Psoas muscle (tissue), 8 donors: ENCODE data around the gene NOC2L. TPM values are rescaled to one million over a fixed set of nuclear protein-coding genes. Genes with fewer than 3 reads are reported as not detected.

ENCODE experiments used
- ATAC-seq, 4 donors: fragments of 200-7000 bp; cut with Tn5 transposase; one replicate each; pipeline ENCODE4 v1.9.1; 2020; ENCODE audit warnings: moderate library complexity in 3 of 4, mild to moderate bottlenecking in 2 of 4
- DNase-seq, 2 donors: peaks; one replicate each; pipeline ENCODE4 v3.0.0-alpha.2; 2020
- H3K27ac ChIP-seq: fragments of 200-600 bp; one replicate; pipeline ENCODE4 v1.8.0; 2022
- H3K27me3 ChIP-seq, 3 donors: fragments of 200-600 bp in 1 of 3; one replicate each; pipeline versions ENCODE4 v1.6.1 to v1.8.0; 2013 to 2022; ENCODE audit warnings: low read length in 2 of 3, mild to moderate bottlenecking in 2 of 3, moderate library complexity in 1 of 3; ENCODE audit not compliant: insufficient read depth in 3 of 3
- H3K36me3 ChIP-seq, 2 donors: fragments of 200-600 bp in 1 of 2; one replicate each; pipeline versions ENCODE4 v1.6.1 to v1.8.0; 2013 to 2022; ENCODE audit warnings: low read depth in 1 of 2, mild to moderate bottlenecking in 1 of 2, moderate library complexity in 1 of 2; ENCODE audit not compliant: insufficient read depth in 1 of 2
- H3K4me1 ChIP-seq: fragments of 200-600 bp; one replicate; pipeline ENCODE4 v1.8.0; 2022
- H3K4me3 ChIP-seq: fragments of 200-600 bp; one replicate; pipeline ENCODE4 v1.8.0; 2022; ENCODE audit warnings: mild to moderate bottlenecking
- H3K9me3 ChIP-seq: fragments of 200-600 bp; one replicate; pipeline ENCODE4 v1.8.0; 2022
- WGBS, 3 donors: extraction: QIAGEN DNeasy Blood & Tissue Kit; methylation state at CpG; one replicate each; pipeline versions ENCODE4 v1.1.6 to v1.1.7; 2013; 5-methylcytosine and 5-hydroxymethylcytosine counted together
- intact Hi-C, 2 donors: fragments of 100-400 bp; cut with DNase I; formaldehyde crosslinking; loops; one replicate each; pipeline versions ENCODE4 v1.11.0 to v1.14.2; 2022
- polyA plus RNA-seq, 3 donors: library from polyadenylated mRNA; stranded (reverse); fragments of 200-250 nt; gene quantifications; one replicate each; pipeline ENCODE4 v1.2.3, GENCODE V29; 2013
- total RNA-seq, 4 donors: library from RNA; stranded (reverse); fragmentation: NEBNext Ultra II Directional in 2 of 4; extraction: Animal tissue kit (Norgen Biotek cat#: 25700) in 2 of 4; gene quantifications; one replicate each; pipeline versions ENCODE4 v1.2.1 to v1.2.4, GENCODE V29; 2021 to 2023
- TF ChIP-seq, protein P1 (sequence below): fragments of 200-600 bp; IDR thresholded peaks from one replicate; pipeline ENCODE4 v1.8.0; 2022; ENCODE audit warnings: antibody characterized with exemption
- donor health status: healthy with polysubstance abuse.
- donor health status: DM: no; HTN: no; CAD: no; lungs with moderate emphysema.
- donor health status: Bipolar disorder and iron deficiency.
- donor health status: healthy.
- donor health status: DM: yes; HTN: yes; CAD: no.
- donor health status: DM: no; HTN: no; CAD: no.
- donor health status: DM: no; HTN: no; CAD: no.
- donor health status: DM: yes; HTN: yes; CAD: no.

Gene NOC2L
- total and polyA plus RNA-seq, 7 donors, result 61.4 to 106 (median 85.3) TPM

DNA sequence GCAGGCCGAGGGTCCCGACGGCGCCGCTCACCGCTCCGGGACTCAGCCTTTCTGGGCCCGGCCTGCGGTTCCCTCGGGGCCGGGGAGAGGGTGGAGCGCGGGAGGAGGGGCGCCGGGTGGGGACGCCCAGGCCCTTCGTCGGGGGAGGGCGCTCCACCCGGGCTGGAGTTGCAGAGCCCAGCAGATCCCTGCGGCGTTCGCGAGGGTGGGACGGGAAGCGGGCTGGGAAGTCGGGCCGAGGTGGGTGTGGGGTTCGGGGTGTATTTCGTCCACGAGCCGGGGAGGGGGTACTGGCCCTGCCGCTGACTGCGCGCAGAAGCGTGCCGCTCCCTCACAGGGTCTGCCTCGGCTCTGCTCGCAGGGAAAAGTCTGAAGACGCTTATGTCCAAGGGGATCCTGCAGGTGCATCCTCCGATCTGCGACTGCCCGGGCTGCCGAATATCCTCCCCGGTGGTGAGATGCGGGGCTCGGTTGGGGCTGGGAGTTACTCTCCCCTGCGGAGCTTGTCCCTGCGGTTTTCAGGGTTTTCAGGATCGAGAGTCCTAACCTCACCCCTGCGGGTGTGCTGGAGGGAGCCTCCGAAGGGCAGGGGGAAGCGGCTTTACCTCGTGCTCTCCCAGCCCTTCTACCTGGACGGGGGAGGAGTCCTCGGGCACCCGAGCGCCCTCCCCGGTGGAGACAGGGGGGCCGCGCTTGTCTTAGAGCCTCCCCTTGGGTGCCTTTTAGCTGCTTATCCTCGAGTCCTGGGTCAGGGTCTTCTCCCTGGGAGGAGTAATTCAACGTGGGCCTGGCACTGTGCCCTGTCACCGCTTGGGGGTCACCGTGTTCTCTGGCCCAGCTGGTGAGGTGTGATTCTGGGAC, 33.3 kb downstream of the NOC2L start:
- peak overlapping the region; percentile 61 for H3K4me3 ChIP-seq
- peak in 1 of 2 donors; percentile 53 for DNase-seq
- WGBS, 3 donors, result 5 to 12% (median 10%) methylated on average over 46 to 65 of the region's 65 CpGs

DNA sequence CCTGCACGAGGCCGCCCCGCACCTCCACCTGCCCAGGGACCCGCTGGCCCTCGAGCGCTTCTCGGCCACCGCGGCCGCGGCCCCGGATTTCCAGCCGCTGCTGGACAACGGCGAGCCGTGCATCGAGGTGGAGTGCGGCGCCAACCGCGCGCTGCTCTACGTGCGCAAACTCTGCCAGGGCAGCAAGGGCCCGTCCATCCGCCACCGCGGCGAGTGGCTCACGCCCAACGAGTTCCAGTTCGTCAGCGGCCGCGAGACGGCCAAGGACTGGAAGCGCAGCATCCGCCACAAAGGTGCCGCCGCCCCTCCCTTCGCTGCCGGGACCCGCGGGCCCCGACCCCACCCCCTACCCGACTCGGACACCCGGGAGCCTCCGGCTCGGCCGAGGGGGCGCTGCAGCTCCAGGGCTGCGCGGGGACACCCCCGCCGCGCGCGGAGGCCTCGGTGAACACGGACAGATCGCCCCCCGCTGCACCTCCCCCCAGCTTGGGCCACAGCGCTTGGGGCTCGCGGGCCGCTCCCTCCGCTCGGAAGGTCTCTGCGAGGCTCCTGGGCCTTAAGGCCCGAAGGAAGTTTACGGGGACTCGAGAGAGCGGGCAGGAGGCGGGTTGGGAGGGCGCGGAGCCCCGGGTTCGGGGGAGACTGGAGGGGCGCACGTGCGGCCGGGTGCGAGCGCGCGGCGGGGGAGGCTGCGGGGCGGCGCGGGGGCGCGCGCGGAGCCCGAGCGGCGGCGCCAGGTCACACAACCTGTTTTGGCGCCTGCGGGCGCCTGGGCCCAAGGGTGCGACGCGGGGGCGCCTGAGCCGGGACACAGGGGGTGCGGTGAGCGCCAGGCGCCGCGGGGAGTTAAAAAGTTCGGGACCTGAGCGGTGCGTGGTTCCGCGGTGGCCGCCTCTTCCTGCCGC, 34.1 kb downstream of the NOC2L start:
- Histone ChIP-seq H3K36me3 (no peaks in the 10 kb centered on the region), H3K4me1 (peaks cover 23% of the 10 kb centered on the region), H3K9me3 (no peaks in the 10 kb centered on the region), H3K4me3 (peak overlapping the region; percentile 61), H3K27me3 (peaks cover 0 to 69% (median 27%) of the 10 kb centered on the region in 3 donors), H3K27ac (no peak overlapping the region)
- TF ChIP-seq, protein P1, sequence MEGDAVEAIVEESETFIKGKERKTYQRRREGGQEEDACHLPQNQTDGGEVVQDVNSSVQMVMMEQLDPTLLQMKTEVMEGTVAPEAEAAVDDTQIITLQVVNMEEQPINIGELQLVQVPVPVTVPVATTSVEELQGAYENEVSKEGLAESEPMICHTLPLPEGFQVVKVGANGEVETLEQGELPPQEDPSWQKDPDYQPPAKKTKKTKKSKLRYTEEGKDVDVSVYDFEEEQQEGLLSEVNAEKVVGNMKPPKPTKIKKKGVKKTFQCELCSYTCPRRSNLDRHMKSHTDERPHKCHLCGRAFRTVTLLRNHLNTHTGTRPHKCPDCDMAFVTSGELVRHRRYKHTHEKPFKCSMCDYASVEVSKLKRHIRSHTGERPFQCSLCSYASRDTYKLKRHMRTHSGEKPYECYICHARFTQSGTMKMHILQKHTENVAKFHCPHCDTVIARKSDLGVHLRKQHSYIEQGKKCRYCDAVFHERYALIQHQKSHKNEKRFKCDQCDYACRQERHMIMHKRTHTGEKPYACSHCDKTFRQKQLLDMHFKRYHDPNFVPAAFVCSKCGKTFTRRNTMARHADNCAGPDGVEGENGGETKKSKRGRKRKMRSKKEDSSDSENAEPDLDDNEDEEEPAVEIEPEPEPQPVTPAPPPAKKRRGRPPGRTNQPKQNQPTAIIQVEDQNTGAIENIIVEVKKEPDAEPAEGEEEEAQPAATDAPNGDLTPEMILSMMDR, result no peak
- intact Hi-C loops, result no loop called here
- peak in 1 of 4 donors; percentile 15 for ATAC-seq
- WGBS, 3 donors, result 1% methylated on average over 64 to 118 of the region's 120 CpGs
- DNase-seq, result peak in 1 of 2 donors; percentile 53

More for the DNA sequence above, 33.3 kb downstream of the NOC2L start:
- Histone ChIP-seq H3K27ac (no peak overlapping the region), H3K9me3 (no peaks in the 10 kb centered on the region), H3K36me3 (no peaks in the 10 kb centered on the region), H3K27me3 (peaks cover 0 to 69% (median 27%) of the 10 kb centered on the region in 3 donors), H3K4me1 (peaks cover 18% of the 10 kb centered on the region)
- intact Hi-C loops, result no loop called here
- ATAC-seq, result no peak
- TF ChIP-seq, protein P1, result no peak

DNA sequence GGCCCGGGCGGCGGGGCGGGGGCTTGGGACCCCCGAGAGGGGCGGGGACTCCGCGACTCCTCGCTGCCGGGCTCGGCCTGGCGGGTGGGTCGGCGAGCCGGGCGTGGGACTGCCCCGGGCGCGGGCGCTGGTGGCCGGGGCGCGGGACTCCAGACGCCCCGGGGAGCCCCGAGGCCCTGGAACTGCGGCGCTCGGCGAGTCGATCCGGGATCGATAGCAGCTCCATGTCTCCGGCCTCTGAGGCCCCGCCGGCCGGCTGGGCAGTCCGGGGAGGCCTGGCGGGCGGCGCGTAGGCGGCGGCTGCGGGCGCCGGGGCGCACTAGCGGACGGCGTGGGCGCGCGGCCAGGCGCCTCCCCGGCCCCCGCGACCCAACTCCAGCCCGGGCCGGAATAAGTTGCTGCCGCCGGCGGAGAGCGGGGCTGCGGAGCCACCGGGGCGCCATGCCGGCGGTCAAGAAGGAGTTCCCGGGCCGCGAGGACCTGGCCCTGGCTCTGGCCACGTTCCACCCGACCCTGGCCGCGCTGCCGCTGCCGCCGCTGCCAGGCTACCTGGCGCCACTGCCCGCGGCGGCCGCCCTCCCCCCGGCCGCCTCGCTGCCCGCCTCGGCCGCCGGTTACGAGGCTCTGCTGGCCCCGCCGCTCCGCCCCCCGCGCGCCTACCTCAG, 34.9 kb downstream of the NOC2L start:
- Histone ChIP-seq H3K27ac (no peak overlapping the region), H3K36me3 (no peaks in the 10 kb centered on the region), H3K27me3 (peaks cover 0 to 70% (median 30%) of the 10 kb centered on the region in 3 donors), H3K9me3 (no peaks in the 10 kb centered on the region), H3K4me3 (peak overlapping the region; percentile 61), H3K4me1 (peaks cover 23% of the 10 kb centered on the region)
- DNase-seq (no peak), ATAC-seq (no peak)
- TF ChIP-seq, protein P1, result no peak
- intact Hi-C loops, result no loop called here
- 0 to 1% (median 0%) methylated on average over 45 to 98 of the region's 98 CpGs for WGBS, 3 donors

DNA sequence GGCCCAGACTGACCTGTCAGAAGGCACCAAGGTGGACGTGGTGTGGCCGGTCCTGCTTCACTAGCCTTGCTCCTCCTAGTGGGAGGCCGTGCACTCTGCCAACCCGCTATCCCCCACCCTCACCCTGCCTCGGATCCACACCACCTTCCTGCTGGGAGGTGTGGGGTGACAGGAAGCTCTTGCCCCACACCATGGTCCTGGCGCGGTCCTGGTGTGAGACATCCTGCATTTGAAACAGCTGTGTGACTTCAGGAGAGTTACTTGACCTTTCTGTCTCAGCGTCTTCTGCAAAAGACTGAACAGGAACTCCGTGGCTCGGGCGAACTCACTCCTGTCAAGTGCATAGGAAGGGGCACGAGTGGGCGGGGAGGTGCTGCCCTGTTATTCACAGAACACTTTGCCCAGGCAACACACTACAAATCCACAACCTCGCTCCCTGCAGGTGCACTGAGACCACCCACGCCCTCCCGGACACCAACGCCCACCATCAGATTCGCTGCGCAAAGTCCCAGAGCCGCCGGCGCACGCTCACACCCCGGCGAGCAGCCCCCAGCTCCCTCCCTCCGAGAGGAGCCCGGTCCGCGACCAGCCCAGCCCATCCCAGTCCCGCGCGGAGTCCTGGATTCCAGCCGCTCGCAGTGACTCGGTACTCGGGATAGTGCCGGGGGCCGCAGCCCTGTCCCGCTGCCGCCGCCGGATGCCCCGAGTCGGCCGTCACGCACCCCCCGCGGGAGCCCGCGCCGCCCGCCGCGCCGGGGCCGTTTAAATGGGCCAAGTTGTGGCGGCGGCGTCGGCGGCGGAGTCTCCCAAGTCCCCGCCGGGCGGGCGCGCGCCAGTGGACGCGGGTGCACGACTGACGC, 35.7 kb downstream of the NOC2L start, which contains the start of gene SAMD11:
TSS of gene SAMD11 (plus strand) at position 793 of the 860 bp plus-strand sequence. CDS start 509 bp downstream, outside the sequence.
- Histone ChIP-seq H3K4me1 (peaks cover 23% of the 10 kb centered on the region), H3K27ac (no peak within 1 kb of the TSS), H3K9me3 (no peaks in the 10 kb centered on the region), H3K4me3 (peak within 1 kb of the TSS; percentile 61), H3K27me3 (peaks cover 0 to 70% (median 30%) of the 10 kb centered on the region in 3 donors), H3K36me3 (no peaks in the 10 kb centered on the region)
- DNase-seq (peak; percentile 92 to 94), ATAC-seq (peak; percentile 72 to 84 (median 81))
- intact Hi-C loops, result no loop called here
- TF ChIP-seq, protein P1, result no peak
- 6 to 20% (median 7%) methylated on average over 40 to 72 of the region's 72 CpGs for WGBS, 3 donors
